ENCODE results near the gene PRDM2.

DNA sequence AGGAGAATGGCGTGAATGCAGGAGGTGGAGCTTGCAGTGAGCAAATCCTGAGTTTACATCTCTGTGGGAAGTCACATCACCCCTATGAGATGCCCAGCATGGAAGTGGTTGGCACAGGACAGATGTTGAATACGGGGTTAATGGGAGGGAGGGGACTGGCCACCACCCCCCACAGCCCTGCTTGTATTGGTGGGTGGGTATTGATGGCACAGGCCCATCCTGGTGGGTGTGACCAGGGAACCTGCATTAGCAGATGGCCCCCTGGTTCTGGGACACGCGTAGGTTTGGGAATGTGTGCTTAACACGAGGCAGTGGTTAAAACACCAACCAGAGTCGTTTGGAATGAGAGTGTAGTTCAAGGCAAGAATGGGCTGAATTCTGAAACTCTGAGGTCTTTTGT is 117.9 kb downstream of the PRDM2 start:
- no peak for TF ChIP-seq CTCF (conservative IDR thresholded peaks at IDR 0.05)
- no peak for TF ChIP-seq ZFX (IDR thresholded peaks at IDR 0.05)

Measured in C4-2B (cell line).